GM21360 (cell line): ENCODE results near the gene NLRP1.
A peak's percentile ranks its signal among the peaks of the same experiment; 100 is the strongest.

Experiments
- ATAC-seq: cut with Tn5 transposase; IDR thresholded peaks from one replicate; pipeline ENCODE4 v1.9.1; 2021; ENCODE audit warnings: mild to moderate bottlenecking, moderate library complexity; ENCODE audit not compliant: unreplicated experiment

NLRP1 gene

DNA sequence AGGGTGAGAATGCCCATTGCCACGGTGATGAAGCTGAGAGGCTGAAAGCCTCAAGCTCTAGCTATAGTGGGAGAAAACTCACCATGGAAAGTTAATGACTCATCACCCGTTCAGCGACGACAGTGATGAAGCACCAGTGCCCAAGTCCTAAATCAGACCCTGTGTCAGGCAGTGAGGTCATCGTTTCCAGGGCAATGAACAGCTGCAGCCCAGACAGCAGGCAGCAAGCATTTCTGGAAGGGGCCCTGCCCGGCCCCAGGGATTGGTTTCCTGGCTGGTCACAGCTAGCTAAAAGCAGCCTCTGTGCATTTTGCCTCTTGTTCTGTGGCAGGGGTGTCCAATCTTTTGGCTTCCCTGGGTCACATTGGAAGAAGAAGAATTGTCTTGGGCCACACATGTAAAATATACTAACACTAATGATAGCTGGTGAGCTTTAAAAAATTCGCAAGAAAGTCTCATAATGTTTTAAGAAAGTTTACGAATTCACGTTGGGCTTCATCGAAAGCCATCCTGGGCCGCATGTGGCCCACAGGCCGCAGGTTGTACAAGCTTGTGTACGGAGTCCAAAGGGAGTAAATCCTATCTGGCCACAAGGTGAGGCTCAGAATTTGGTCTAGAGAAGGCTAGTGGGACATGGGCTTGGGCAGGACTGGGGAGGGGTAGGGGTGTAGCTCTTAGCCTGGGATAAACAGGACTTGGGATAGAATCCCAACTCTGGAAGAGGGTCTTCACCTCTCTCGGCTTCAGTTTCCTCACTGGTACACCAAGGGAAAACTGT, 57.3 kb downstream of the NLRP1 start:
- ATAC-seq = no peak

DNA sequence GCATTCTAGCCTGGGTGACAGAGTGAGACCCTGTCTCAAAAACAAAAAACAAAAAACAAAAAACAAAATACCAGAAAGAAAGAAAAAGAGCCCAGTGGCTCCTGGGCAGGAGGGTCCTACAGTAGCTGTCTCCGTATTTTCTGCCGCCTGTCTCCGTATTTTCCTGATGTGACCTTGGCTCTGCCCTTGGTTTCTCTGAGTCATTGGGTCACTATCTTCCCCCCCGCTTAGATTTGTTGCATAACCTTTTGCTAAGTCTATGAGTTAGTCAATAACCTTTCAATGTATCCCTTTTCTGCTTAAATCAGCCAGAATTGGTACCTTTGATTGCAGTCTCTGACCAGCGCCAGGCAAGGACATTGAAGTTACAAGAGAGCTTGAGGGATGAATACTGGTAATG, 61.1 kb downstream of the NLRP1 start:
- ATAC-seq = no peak

DNA sequence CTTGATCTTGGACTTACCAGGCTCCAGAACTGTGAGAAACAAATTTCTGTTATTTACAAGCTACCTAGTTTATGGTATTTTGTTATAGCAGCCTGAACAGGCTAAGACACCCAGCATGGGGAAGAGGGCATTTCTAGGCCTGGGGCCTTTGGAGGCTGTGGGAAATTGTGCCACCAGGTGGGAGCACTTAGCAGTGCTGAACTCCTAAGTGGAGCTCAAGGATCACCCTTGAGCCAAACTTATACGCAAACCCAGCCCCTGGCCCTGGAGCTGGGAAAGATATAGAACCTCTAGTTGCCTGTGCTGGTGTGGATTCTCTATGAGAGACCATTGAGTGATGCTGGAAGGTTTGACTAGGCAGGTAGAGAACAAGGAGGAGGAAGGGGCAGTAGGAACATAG, 61.8 kb downstream of the NLRP1 start:
- ATAC-seq = no peak

DNA sequence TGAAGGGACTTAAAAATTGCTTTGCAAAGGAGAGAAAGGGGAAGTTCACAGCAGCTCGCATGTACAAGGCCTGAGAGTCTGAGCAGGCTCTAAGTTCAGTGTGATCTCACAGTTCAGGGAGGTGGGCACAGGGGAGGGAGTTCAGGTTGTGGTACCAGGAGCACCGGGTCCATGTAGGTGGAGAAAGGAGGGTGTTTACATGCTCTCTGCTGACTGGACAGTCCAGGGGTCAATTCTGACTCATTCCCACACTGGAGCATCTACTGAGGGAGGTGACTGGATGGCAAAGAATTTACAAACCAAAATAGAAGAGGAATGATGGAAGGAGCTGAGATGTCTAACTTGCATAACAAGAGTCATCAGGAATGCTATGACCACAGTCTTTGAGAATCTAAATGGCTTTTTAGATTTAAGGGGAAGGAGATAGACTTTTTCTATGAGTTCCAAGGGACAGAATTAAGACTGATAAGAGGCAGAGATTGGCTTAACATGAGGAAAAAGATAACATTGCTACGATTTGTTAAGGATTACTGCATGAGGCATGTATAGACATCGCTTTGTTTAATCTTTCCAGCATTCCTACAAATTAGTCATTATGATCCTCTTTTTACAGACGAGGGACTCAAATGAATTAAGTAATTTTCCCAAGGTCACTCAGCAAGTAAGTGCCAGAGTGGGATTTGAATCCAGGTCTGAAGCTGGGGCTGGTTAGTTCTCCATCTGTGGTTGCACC, 68.1 kb downstream of the NLRP1 start:
- ATAC-seq = no peak

DNA sequence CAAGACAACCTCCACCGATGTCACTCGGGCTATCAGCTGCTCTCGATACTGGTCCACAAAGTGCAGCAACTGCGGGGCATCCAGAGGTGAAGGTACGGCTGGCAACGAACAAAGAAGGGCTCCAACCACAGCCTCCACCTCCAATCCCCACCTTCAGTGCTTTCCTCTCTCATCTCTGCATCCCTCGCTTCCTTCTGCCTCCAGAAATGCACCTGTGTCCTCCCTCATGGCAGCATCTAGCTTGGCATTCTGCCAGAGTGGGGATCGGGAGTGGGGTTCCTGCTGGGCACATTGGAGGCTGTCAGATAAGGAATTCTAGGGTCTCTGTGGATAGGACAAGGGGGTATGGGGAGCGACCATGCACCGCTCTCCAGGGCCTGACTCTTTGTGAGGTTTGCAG, 69.3 kb downstream of the NLRP1 start:
- no peak for ATAC-seq

DNA sequence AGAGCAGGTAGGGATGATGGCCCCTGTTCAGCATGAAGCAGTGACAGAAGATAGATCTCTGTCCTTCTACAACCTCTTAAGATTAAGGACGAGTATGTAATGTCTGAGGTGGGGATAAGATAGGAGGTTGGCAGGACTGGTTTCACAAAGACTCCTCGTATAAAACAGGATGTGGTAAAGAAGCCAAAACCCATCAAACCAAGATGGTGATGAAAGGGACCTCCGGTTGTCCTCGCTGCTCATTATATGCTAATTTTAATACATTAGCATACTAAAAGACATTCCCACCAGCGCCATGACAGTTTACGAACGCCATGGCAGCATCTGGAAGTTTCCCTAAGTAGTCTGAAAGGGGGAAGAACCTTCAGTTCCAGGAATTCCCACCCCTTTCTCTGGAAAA, 70.7 kb downstream of the NLRP1 start:
- ATAC-seq = no peak

DNA sequence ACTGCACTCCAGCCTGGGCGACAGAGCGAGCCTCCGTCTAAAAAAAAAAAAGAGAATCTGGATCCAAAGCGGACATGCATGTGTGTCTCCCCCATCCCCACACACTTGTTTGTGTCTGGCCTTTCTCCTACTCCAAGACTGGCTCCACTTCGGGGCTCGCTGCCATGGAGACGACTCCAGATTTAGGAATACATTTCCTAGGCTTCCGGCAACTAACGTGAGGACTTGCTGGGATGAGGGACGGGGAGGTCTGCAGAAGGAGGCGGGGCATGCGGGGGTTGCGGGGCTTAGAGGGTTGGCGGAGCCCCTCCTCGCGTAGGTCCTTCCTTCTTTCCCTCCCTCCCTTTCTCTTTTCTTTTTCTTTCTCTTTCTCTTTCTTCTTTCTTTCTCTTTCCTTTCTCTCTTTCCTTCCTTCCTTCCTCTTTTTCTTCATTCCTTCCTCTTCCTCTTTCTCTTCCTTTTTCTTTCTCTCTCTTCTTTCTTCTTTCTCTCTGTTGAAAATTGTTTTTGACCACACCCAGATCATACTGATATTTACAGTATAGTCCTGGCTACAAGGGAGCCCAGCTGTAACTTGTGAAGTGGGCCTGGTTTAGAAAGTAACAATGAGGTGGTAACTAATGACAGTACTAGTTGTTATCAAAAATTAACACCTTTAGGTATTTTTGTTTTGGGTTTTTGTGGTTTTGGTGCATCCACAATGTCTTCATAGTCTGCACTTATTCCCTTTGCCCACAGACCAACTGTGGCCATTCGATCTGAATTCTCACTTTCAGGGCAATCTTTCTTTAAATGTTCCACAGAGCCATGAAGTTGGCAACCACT, 72.7 kb downstream of the NLRP1 start:
- ATAC-seq = no peak

DNA sequence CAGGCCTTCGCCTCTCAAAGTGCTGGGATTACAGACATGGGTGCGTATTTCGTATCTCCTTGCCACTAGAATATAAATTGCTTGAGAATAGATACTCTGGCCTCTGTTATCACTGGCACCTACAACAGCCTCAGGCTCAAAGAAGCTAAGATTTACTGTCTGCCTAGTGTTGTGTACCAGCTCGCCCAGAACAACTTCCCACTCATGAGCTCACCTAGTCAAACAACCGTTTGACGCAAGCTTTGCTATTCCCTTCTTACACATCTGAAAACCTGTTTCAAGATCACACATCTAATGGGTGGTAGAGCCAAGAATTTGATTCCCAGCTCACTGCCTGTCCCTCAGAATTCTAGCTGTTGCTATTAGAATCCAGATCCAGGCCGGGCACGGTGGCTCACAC, 73.5 kb downstream of the NLRP1 start:
- ATAC-seq = no peak

DNA sequence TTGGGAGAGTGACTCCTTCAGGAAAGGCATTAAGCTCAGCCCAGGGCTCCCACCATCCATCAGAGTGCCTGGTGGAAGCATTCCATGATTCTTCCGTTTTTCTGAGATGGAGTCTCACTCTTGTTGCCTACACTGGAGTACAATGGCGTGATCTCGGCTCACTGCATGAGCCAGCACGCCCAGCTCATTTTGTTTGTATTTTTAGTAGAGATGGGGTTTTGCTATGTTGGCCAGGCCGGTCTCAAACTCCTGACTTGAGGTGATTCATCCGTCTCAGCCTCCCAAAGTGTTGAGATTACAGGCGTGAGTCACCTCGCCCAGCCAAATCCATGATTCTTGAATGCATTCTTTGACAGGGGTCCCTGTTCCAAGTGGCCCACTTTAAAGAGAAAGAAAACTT, 74.8 kb downstream of the NLRP1 start:
- ATAC-seq = no peak

DNA sequence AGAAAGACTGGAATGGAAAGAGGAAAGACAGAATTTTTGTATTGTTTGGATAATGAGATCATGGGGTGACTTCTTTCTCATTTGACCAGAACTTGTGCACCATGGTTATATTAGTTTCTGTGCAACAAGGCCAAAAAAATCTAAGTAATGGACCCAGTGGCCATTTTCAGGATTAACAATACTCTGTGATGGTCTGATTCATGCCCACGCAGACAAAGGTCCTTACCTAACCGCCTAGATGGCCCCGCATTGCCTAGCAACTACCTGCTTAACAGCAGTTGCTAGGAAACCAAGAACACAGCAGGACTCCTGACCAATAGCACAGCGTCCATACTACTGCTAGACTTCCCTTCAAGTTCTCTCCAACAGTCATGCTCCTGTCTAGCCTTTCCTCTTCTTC, 75.5 kb downstream of the NLRP1 start:
- no peak for ATAC-seq

DNA sequence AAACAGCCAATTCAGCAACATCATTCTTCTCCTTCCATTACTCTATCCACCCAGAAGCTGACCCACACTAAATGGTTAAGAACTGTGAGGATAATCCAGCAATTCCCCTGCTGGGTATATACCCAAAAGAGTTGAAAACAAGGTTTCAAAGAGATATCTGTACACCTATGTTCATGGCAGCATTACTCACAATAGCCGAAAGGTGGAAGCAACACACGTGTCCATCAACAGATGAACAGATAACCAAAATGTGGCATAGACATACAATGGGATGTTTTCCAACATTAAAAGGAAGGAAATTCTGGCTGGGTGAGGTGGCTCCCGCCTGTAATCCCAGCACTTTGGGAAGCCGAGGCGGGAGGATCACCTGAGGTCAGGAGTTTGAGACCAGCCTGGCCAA, 78.0 kb downstream of the NLRP1 start:
- no peak for ATAC-seq

DNA sequence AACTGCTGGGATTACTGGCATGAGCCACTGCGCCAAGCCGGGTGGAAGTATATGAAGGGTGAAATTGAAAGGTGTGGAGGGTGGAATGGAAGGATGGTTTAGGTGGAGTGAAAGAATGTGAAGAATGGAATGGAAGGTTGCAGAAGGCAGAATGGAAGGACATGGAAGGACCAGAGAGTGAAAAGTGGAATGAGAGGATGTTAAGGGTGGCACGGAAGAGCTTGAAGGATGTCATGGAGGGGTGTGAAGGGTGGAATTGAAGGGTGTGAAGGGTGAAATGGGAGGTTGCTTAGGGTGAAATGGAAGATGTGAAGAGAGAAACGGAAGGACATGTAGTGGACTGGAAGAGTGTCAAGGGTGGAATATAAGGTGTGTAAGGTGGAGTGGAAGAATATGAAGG, 81.8 kb downstream of the NLRP1 start:
- no peak for ATAC-seq

DNA sequence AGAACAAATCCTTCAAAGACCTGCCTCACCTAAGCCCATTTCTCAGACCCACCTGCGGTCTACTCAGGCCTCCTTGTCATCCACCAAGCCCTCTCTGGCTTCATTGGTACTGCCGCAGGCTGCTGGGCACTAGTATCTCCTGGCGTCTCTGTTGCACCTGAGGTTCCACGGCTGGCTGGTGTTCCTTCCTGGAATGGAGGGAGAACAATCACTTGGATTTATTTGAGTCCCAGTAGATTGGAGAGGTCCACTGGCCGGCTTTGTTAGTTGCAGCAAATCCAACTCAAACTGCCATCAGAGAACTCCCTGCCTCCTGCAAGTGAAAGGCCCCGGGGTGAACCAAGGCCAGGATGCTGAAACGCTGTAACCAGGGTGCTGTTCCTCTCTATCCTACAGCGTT, 82.6 kb downstream of the NLRP1 start:
- ATAC-seq = no peak

DNA sequence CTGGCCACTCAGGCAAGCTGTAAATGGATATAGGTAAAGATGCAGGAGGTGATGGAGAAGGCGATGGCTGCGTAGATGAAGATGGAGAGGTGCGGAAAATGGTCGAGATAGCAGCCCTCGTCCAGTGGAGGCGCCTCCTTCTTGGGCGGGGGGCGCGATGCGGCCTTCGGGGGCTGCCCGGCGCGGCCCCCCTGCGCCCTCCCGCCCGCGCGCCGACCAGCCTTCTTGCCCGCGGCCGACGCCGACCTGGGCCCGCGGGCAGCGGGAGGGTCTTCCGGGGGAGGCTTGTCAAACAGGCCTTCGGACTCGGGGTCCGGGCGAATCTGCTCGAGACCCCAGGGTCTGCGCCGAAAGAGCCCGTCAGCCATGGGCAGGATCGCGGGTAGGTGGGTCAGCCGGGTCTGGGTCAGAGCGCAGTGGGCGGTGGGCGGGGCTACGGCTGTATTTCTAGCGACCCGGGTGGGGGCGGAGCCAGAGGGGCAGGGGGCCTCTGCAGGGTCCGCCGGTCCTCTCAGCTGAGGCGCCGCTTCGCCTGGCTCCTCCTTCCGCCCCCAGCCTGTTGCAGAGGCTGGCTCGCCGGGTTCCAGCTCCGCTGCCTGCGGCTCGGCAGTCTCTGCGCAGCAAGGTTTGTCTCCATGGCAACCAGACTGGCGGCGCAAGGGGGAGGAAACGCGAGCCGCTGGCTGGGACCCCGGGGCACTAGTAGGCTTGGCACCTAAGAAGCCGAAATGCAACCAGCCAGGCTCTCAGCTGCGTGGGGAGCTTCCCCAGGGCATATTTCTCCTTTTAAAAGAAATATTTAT, 83.5 kb downstream of the NLRP1 start:
- no peak for ATAC-seq

DNA sequence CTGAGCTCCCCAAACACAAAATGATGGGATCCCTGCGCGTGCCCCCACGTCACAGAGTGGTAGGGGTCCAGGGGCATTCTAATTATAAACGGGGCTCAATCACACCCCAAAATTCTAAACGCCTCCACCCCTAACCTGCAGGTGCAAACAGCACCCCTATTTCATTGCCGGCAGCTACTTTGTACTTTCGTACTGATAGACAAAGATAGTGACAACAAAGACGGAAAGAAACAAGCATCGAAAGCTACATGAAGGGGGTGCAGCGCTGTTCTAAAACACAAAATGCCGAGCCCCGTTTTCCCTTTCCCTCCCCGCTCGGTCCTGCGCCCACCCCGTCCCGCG, 84.1 kb downstream of the NLRP1 start:
- ATAC-seq = no peak

DNA sequence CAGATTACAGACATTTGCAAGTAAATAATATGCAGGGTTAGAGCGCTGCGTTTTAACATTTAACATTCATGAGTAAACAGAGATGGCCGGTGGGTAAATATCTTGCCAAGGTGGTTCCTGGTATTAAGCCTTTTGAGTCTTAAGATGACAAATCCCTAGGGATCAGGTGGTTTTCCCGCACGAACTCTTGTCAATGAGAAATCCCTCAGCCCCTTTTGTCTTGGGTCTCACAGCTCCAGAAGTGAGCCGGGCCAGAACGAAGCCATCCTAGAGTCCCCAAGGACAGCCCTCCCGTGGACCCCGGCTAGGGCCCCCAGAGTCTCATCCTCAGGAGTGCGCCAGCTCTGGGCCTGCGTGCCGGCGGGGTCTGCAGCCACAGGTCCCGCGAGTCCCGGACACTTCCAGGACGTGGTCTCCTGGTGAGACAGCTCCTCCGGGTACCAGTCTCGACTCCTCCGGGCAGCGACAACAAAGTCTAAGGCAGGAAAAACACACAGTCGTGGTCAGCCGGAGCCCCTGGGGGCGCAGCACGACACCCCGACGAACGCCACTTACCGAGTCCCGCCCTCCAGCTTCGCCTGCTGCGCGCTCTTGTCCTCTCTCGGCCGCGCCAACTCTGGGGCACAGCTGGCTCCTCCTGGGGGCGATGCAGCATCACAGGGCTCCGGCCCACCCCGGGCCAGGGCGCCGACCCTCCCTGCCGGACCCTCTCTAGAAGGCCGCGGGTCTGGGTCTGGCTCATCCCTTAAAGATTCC, 84.7 kb downstream of the NLRP1 start:
- ATAC-seq = no peak

DNA sequence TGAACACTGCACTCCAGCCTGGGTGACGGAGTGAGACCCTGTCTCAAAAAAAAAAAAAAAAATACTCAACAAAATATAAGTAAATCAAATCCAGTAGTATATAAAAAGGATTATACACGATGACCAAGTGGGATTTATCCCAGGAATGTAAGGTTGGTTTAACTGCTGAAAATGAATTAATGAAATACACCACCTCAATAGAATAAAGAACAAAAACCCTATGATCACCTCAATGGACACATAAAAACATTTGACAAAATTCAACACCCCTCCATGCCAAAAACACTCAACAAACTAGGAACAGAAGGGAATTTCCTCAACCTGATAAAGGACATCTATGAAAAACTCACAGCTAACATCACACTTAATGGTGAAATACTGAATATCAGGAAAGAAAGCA, 91.3 kb downstream of the NLRP1 start:
- no peak for ATAC-seq

DNA sequence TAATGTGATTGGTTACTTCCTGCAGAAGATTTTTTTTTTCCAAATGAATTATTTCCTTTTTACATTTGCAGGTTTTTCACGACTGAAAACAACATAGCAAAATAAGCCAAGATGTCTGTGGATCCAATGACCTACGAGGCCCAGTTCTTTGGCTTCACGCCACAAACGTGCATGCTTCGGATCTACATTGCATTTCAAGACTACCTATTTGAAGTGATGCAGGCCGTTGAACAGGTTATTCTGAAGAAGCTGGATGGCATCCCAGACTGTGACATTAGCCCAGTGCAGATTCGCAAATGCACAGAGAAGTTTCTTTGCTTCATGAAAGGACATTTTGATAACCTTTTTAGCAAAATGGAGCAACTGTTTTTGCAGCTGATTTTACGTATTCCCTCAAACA, 95.6 kb downstream of the NLRP1 start:
- ATAC-seq = no peak

DNA sequence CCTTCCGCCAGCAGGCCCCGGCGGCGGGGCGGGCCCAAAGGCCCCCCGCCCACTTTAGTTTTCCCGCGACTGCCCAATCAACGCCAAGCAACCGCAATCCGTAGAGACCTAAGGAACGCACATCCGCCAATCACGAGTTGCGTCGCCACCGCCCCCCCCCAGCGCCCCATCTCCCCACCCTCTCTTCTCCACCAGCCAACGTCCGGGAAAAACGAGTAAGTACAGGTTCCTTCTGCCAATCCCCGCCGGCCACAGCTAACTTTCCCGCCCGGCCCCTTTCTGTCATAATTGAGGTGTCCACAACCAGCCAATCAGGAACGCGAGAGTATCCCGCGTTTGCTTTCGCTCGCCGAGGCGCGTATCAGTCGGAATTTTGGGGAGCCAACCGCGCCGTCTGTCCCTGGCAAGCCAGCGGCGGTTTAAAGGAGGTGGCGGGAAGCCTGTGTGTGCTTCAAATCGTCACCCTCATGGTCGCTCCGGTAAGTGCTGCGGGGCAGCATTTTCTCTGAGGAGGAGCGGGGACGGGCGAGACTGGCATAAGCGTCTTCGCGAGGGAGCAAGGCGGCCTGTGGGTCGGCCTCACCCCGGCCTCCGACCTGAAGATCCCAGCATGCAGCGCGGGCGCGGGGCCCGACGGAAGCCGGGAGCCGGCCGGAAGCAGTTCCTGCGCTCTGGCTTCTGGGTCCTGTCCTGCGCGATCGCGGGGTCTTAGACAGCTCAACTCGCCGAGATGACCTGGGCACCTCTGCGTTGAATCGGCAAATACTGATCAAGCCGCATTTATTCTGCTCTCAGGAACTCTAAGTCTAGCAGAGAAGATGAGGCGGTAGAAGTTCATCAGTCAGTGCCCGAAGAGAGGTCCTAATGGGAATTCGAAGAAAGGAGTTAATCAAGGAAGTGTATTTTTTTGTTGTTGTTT, 97.8 kb downstream of the NLRP1 start, which contains the start of gene MIS12:
MIS12 (plus strand) TSS at position 361 of the 919 bp plus-strand sequence. CDS start 2,297 bp downstream, outside the sequence.
- peak; percentile 87 for ATAC-seq
